HG03558 (cell line): Measurements from ENCODE around the gene ZBTB48.

Source experiments
- ATAC-seq: cut with Tn5 transposase; IDR thresholded peaks from one replicate; pipeline ENCODE4 v1.9.1; 2021; ENCODE audit warnings: moderate number of reproducible peaks; ENCODE audit not compliant: unreplicated experiment; ENCODE audit errors: extremely low read depth

Gene ZBTB48

DNA sequence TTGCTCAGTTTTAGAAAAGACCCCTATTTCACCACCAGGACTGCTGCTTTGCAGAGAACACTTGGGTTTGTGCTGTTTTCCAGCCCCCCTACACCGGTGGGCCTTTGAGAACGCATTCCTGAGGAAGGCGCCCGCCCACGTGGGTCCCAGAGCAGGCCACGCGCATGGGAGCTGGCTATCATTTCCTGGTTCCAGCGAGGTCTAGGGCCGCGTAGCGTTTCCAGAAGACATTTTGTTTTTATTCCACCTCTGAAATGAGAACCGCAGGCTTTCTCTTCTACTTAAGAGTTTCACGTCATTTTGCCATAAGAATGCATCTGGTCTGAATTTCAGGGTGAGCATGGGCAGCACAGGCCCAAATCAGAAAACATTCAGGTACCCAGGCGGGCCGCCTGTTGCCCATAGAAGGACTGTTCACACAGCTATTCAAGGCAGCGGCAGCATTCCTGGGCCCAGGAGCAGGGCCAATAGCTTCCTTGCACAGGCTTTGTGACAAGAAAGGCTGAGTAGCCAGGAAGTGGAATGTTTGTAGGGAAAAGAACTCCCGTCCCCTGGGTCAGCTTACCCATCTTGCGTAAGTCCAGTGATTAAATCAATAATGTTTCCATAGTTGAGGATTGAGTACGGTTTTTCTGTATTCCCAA is 24.2 kb downstream of the ZBTB48 start:
- no peak for ATAC-seq

DNA sequence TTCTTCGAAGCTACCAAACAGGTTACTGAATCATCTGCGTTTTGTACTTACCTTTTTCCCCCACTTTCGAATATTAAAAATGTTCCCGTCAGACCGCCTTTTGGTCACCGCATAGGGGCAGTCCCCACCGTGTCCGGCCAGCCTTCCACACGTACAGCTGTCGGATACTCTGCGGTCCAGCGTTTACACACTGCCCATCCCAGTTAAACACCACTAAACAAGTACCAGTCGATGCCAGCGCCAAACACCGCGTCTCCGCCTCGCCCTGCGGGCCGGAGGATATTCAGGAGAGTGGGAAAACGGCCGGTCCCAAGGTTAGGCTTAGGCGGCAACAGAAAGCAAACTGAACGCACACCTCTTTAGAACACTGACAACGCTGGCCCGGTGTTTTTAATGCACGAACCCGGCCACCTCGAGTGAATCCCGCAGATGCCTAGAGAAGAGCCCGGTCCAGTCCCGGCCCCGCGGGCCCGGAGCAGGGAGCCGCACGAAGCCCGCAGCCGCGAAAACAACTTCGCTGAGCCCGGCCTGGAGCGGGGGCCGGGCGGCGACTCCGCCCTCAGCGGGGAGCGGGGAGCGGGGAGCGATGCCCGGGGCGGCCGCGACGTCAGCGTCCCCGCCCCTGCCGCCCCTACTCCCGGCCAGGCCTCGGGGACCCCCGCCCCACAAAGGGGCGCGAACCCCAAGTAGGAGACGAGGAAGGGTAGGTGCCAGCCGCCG is 33.0 kb downstream of the ZBTB48 start:
- ATAC-seq, result peak; percentile 5

DNA sequence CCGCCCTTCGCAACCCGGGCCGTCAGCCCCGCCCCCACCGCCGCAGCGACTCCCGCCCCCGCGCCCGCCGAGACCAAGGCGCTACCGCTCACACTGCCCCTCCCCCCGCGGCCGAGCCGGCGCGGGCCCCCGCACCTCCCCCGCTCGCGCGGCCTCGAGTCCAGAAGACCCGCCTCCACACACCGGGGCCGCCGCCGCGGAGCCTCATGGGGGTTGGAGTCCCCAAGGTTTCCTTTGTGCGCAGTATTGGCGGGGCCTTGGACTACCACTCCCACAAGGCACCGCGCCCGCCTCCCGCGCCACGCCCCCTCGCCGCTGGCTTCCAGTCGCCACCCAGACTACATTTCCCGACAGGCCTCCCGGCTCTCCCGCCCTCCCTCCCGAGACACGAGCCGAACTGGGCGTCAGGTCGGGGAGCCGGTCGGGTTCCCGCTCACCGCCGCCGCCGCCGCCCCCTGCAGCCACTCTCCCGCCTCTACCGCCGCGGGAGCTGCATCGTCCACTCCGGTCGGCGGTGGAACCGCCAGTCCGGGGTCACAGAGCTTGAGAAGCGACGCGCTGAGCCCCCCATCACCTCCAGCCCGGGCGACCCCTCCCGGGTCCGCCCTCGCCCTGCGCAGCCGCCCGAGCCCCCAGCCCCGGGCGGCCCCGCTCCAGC is 33.7 kb downstream of the ZBTB48 start, which contains the start of gene PHF13:
TSS of gene PHF13 (plus strand) at position 371 of the 658 bp plus-strand sequence. CDS start 336 bp downstream, outside the sequence.
- ATAC-seq, result peak; percentile 83

- ATAC-seq, result no peak
Measured at GRCh38 chr1:6614019-6614928, 34.5 kb downstream of the ZBTB48 start.

- no peak for ATAC-seq
Measured at GRCh38 chr1:6614929-6615785, 35.4 kb downstream of the ZBTB48 start.

DNA sequence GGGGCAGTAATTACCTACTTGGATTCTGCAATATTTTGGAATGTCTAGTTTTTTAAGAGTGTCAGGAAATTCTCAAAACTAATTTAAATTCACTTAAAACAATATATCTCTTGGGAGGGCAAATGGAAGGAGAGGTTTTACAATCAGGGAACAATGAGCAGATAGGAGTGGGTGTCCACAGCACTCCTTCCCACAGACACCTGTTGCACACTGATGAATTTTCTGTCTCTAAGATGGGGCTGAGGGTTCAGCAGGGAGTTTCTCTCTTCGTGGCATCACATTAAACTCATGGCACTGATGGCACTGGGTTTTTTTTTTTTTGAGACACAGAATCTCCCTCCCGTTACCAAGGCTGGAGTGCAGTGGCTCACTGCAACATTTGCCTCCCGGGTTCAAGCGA is 39.3 kb downstream of the ZBTB48 start:
- ATAC-seq, result no peak

DNA sequence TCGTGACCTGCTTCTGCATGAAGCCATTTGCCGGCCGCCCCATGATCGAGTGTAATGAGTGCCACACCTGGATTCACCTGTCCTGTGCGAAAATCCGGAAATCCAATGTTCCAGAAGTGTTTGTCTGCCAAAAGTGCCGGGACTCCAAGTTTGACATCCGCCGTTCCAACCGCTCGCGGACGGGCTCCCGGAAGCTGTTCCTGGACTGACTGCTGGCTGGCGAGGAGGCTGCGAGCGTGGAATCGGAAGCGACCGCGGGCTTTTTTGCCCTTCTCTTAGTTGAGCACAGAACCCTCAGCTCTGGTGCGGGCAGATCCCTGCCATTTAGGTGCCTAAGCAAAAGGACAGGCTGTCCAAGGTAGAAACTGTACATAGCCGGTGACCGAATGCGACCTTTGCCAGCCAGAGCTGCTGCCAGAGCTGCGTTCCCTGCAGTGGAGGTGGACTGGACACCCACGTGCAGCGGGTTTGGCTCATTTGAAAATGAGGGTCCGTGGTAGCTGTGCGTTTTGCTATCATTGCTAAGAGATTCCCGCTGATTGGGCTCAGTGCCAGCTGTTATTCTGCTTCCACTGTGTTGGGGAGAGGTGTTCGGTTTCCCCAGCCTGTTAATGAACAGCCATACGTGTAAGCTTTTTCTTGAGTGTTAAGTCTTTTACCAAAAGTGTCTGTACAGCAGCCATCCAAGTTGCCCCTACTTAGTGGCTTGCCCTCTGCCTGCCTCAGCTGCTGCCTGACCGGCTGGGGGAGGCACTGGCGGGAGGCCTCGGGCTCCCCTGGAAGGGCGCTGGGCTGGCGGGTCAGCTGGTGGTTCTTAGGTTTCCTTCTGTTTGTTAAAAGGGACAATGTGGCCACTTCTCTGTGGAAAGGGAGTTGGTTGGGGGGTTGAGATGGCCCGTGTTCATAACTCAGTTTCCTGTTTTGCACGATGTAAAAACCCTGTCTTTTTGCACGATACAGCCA is 41.9 kb downstream of the ZBTB48 start:
- no peak for ATAC-seq

DNA sequence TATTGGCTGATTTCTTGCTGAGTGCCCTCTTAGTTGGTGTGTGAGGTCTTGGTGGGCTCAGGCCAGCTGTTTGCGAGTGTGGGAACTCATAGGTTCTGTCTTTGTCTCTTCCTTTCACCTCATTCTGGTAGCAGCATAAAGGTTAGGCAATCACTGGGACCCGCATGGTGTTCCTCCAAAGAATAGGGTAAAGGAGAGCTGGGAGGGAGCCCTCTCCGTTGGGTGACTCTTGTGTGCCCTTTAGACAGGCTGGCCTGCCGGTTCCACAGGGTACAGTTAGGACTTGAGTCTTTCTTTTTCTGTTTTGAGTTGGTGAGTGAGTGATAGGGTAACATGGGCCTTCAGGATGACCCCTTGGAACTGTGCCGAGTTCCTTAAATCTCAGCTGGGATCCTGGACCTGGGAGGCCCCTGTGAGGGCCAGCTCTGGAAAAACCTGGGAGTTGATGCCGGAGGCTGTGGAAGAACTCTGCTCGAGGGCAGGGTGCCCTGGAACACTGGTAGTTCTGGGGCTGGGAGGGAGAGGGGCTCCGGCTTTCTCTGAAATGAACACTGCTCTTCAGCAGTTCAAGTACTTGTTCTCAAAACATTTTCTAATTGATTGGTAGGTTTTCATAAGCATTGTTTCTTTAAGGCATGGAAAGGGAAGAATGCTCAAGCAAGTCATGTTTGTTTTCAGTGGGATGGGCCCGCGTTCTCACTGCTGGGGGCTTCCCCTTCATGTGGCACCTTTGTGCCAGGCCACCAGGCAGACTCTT is 42.8 kb downstream of the ZBTB48 start:
- ATAC-seq, result no peak

GRCh38 chr1:6623269-6623965 is 43.6 kb downstream of the ZBTB48 start:
- ATAC-seq, result no peak

- no peak for ATAC-seq
Measured at GRCh38 chr1:6624710-6625583, 45.2 kb downstream of the ZBTB48 start, which contains the start of gene THAP3. Gene THAP3, plus strand, starts transcription at chr1:6624868. Its CDS starts 351 bp downstream, at chr1:6625219.

DNA sequence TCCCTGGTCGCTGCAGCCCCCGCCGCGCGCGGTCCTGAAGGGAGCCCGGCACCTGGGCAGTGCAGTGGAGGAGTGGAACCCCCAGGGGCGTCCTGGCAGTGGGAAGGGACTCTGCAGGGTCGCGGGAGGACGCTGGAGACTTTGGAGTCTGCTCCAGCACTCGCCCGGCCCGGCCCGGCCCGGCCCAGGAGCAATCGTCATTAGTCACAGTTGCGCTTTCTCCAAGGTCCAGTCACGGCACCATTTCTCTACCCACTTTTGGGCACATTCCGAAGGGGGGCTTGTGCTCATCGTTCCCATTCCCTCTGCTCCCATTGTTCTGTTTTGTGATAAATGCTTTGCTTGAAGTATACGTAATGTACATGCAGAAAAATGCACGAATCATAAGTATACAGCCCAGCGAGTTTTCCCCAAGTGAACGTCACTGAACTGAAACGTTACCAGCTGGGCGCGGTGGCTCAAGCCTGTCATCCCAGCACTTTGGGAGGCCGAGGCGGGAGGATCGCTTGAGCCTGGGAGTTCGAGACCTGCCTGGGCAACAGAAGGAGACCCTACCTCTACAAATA is 45.9 kb downstream of the ZBTB48 start:
- no peak for ATAC-seq

DNA sequence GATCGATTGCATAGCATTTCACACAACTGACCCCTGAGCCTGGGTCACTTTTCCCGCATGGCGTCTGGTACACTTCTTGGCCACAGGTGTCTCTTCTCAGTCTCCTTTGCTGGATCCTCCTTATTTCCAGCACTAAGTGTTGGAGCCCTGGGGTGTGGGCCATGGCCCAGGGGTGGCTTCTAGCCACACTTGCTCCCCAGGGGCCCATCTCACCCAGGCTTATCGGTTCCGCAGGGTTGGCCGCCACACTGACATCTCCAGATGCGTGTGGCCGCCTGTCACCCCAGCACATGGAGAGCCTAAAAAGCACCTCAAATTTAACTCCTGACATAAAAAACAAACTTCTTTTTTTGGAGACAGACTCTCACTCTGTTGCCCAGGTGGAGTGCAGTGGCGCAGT is 47.2 kb downstream of the ZBTB48 start:
- ATAC-seq, result no peak

- no peak for ATAC-seq
Measured at GRCh38 chr1:6627841-6628545, 48.2 kb downstream of the ZBTB48 start.

- ATAC-seq, result no peak
Measured at GRCh38 chr1:6628971-6629479, 49.2 kb downstream of the ZBTB48 start.

DNA sequence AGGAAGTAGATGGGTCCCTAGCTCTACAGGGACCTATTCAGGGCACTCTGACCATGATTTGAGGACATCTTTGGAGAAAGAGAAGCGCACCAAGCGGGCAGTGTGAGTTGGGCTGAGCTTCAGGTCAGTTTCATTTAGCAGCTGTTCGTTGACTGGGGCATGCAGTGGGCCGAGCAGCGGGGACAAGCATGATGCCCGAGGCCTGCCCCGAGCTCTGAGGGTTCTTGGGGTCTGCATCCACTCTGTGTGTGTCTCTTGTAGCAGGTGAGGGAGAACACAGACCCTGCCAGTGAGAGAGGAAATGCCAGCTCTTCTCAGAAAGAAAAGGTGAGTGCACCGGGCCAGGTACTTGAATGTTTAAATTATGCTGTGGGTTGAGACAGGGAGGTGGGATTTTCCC is 50.2 kb downstream of the ZBTB48 start:
- ATAC-seq, result no peak
